Parathyroid adenoma (tissue), 2 donors: ENCODE results near the gene UGT1A9.

Experiments used
- H2AFZ ChIP-seq: fragments of 300-600 bp; sonication (generic); one replicate; pipeline ENCODE4 v1.7.0; 2017; ENCODE audit warnings: antibody characterized with exemption, mild to moderate bottlenecking
- H3K27ac ChIP-seq: fragments of 300-600 bp; sonication (generic); one replicate; pipeline ENCODE4 v1.7.0; 2017
- H3K27me3 ChIP-seq: fragments of 300-600 bp; sonication (generic); one replicate; pipeline ENCODE4 v1.7.0; 2017; ENCODE audit warnings: low read length; ENCODE audit not compliant: control insufficient read depth, insufficient read depth
- H3K36me3 ChIP-seq: fragments of 300-600 bp; sonication (generic); one replicate; pipeline ENCODE4 v1.7.0; 2017; ENCODE audit warnings: low read length; ENCODE audit not compliant: control insufficient read depth, insufficient read depth
- H3K4me1 ChIP-seq: fragments of 300-600 bp; sonication (generic); one replicate; pipeline ENCODE4 v1.7.0; 2017; ENCODE audit warnings: control low read depth
- H3K4me2 ChIP-seq: fragments of 300-600 bp; sonication (generic); one replicate; pipeline ENCODE4 v1.7.0; 2017; ENCODE audit warnings: low read length
- H3K4me3 ChIP-seq: fragments of 300-600 bp; sonication (generic); one replicate; pipeline ENCODE4 v1.7.0; 2017; ENCODE audit warnings: low read depth, low read length
- H3K79me2 ChIP-seq: fragments of 300-600 bp; sonication (generic); one replicate; pipeline ENCODE4 v1.7.0; 2017; ENCODE audit warnings: control low read depth
- H3K9ac ChIP-seq: fragments of 300-600 bp; sonication (generic); one replicate; pipeline ENCODE4 v1.7.0; 2017; ENCODE audit warnings: mild to moderate bottlenecking
- H3K9me3 ChIP-seq: fragments of 300-600 bp; sonication (generic); one replicate; pipeline ENCODE4 v1.7.0; 2017; ENCODE audit warnings: low read length; ENCODE audit not compliant: control insufficient read depth
- TF ChIP-seq, protein P1 (sequence below): fragments of 300-600 bp; sonication (generic); IDR thresholded peaks from one replicate; pipeline ENCODE4 v1.7.0; 2017; ENCODE audit warnings: antibody characterized with exemption, mild to moderate bottlenecking
- donor health status: primary hyperparathyroidism.

UGT1A9 gene

GRCh38 chr2:233807215-233807865 is 135.6 kb downstream of the UGT1A9 start:
- Histone ChIP-seq H3K36me3 (no peaks in the 10 kb centered on the region), H2AFZ (no peak overlapping the region), H3K27ac (no peak overlapping the region), H3K4me1 (no peaks in the 10 kb centered on the region), H3K4me3 (no peak overlapping the region), H3K79me2 (no peaks in the 10 kb centered on the region), H3K27me3 (no peaks in the 10 kb centered on the region), H3K9ac (no peak overlapping the region), H3K9me3 (no peaks in the 10 kb centered on the region), H3K4me2 (no peak overlapping the region)
- TF ChIP-seq, protein P1, sequence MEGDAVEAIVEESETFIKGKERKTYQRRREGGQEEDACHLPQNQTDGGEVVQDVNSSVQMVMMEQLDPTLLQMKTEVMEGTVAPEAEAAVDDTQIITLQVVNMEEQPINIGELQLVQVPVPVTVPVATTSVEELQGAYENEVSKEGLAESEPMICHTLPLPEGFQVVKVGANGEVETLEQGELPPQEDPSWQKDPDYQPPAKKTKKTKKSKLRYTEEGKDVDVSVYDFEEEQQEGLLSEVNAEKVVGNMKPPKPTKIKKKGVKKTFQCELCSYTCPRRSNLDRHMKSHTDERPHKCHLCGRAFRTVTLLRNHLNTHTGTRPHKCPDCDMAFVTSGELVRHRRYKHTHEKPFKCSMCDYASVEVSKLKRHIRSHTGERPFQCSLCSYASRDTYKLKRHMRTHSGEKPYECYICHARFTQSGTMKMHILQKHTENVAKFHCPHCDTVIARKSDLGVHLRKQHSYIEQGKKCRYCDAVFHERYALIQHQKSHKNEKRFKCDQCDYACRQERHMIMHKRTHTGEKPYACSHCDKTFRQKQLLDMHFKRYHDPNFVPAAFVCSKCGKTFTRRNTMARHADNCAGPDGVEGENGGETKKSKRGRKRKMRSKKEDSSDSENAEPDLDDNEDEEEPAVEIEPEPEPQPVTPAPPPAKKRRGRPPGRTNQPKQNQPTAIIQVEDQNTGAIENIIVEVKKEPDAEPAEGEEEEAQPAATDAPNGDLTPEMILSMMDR = no peak

DNA sequence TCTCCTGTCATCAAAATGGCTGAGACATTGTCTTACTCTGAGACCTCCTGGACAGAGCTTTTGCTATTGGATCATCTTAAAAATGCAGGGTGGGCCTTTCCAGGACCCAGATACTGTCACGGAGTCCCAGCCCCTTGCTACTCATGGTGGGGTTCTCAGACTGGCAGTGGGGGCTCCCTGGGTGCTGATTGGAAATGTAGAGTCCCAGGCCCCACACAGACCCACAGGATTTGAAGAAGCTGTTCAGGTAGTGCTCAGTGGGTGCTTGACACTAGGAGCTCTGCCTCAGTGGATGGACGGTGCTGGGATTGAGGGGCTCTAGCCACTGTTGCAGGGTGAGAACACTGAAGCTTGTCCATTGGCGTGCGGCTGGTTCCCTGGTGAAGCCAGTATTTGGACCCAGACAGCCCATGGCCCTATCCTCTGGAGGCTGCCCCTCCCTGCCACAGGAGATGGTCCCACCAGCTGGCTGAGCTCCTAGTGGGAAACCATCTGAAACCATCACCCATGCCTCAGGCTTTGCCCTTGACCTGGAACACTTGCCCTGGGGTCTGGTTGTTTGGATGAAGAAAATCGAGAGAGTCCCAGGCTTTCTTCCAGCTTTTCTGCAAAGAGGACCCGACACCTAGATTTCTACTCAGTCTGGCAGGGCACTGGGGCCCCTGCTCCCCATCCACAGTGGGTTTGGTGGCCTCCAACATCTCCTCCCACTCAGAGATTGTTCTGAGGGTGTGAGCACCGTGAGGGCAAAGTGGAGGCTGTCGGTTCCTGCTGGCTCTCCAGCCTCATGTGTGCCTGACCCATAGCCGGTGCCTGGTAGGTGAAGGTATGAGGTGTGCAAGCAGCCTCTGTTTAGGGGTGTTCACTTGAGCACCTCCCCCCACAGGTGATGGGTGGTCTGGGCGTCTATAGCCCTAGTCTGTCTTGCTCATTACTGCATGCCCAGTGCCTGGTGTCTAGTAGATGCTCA is 136.6 kb downstream of the UGT1A9 start:
- TF ChIP-seq, protein P1 = no peak

GRCh38 chr2:233810385-233810784 is 138.7 kb downstream of the UGT1A9 start:
- no peaks in the 10 kb centered on the region for H3K27me3 ChIP-seq
- H3K9ac ChIP-seq = no peak overlapping the region
- no peaks in the 10 kb centered on the region for H3K9me3 ChIP-seq
- TF ChIP-seq, protein P1 = no peak
- no peak overlapping the region for H3K27ac ChIP-seq
- no peaks in the 10 kb centered on the region for H3K36me3 ChIP-seq
- H3K4me1 ChIP-seq = no peaks in the 10 kb centered on the region
- H3K4me3 ChIP-seq = no peak overlapping the region
- H3K4me2 ChIP-seq = no peak overlapping the region
- no peak overlapping the region for H2AFZ ChIP-seq
- no peaks in the 10 kb centered on the region for H3K79me2 ChIP-seq

More for the DNA sequence above, 136.6 kb downstream of the UGT1A9 start:
- H3K9me3 ChIP-seq = no peaks in the 10 kb centered on the region
- H3K4me1 ChIP-seq = no peaks in the 10 kb centered on the region
- H3K27me3 ChIP-seq = no peaks in the 10 kb centered on the region
- H3K36me3 ChIP-seq = no peaks in the 10 kb centered on the region
- H2AFZ ChIP-seq = no peak overlapping the region
- H3K4me2 ChIP-seq = no peak overlapping the region
- H3K4me3 ChIP-seq = no peak overlapping the region
- no peak overlapping the region for H3K9ac ChIP-seq
- no peaks in the 10 kb centered on the region for H3K79me2 ChIP-seq
- no peak overlapping the region for H3K27ac ChIP-seq

- Histone ChIP-seq H3K36me3 (no peaks in the 10 kb centered on the region), H3K27ac (no peak overlapping the region), H3K9ac (no peak overlapping the region), H2AFZ (no peak overlapping the region), H3K4me1 (no peaks in the 10 kb centered on the region), H3K4me3 (no peak overlapping the region), H3K27me3 (no peaks in the 10 kb centered on the region), H3K9me3 (no peaks in the 10 kb centered on the region), H3K4me2 (no peak overlapping the region), H3K79me2 (no peaks in the 10 kb centered on the region)
- TF ChIP-seq, protein P1 = no peak
Measured at GRCh38 chr2:233811087-233811486, 139.4 kb downstream of the UGT1A9 start.
